H9 (cell line): ENCODE results near the gene FAM180A. TPM values are rescaled to one million over a fixed set of nuclear protein-coding genes. Genes with fewer than 3 reads are reported as not detected.

Experiments
- DNase-seq: peaks from one replicate; pipeline ENCODE4 v3.0.0-alpha.2; 2017
- H2AFZ ChIP-seq: one replicate; pipeline ENCODE4 v1.6.1; 2013; ENCODE audit warnings: mild to moderate bottlenecking, low read length, control low read depth, moderate library complexity
- H2AK5ac ChIP-seq: 2 replicates; pipeline ENCODE4 v1.6.1; 2013; ENCODE audit warnings: low read length, control low read depth, mixed read lengths; ENCODE audit not compliant: insufficient read length
- H2BK120ac ChIP-seq: one replicate; pipeline ENCODE4 v1.6.1; 2013; ENCODE audit warnings: low read depth, mild to moderate bottlenecking, low read length, control low read depth, inconsistent platforms; ENCODE audit not compliant: poor library complexity, severe bottlenecking
- H2BK12ac ChIP-seq: 2 replicates; pipeline ENCODE4 v1.6.1; 2013; ENCODE audit warnings: low read length, control low read depth, mixed read lengths, low read depth; ENCODE audit not compliant: insufficient read length
- H2BK15ac ChIP-seq: 2 replicates; pipeline ENCODE4 v1.6.1; 2013; ENCODE audit warnings: low read depth, low read length, control low read depth
- H2BK20ac ChIP-seq: one replicate; pipeline ENCODE4 v1.6.1; 2013; ENCODE audit warnings: low read depth, mild to moderate bottlenecking, low read length, control low read depth, inconsistent platforms; ENCODE audit not compliant: poor library complexity, severe bottlenecking
- H2BK5ac ChIP-seq: 2 replicates; pipeline ENCODE4 v1.6.1; 2013; ENCODE audit warnings: low read length, control low read depth, mixed read lengths; ENCODE audit not compliant: insufficient read length
- H3K14ac ChIP-seq: 2 replicates; pipeline ENCODE4 v1.6.1; 2013; ENCODE audit warnings: low read length, control low read depth; ENCODE audit not compliant: insufficient read depth
- H3K18ac ChIP-seq: 2 replicates; pipeline ENCODE4 v1.6.1; 2013; ENCODE audit warnings: low read depth, mild to moderate bottlenecking, mixed read lengths, low read length, control low read depth; ENCODE audit not compliant: insufficient read length
- H3K23ac ChIP-seq: 2 replicates; pipeline ENCODE4 v1.6.1; 2013; ENCODE audit warnings: low read length, control low read depth, mixed read lengths, low read depth; ENCODE audit not compliant: insufficient read length
- H3K23me2 ChIP-seq: 2 replicates; pipeline ENCODE4 v1.6.1; 2013; ENCODE audit warnings: low read depth, mild to moderate bottlenecking, mixed read lengths, low read length, control low read depth; ENCODE audit not compliant: insufficient read length, poor library complexity, severe bottlenecking
- H3K27ac ChIP-seq: 2 replicates; pipeline ENCODE4 v1.5.1; 2013; ENCODE audit warnings: low read length, control low read depth, mixed read lengths, low read depth; ENCODE audit not compliant: insufficient read length
- H3K27me3 ChIP-seq: 2 replicates; pipeline ENCODE4 v1.6.1; 2013; ENCODE audit warnings: low read length, control low read depth, inconsistent platforms; ENCODE audit not compliant: insufficient read depth
- H3K4ac ChIP-seq: 2 replicates; pipeline ENCODE4 v1.6.1; 2013; ENCODE audit warnings: low read depth, mild to moderate bottlenecking, control low read depth, inconsistent platforms, low read length, moderate library complexity
- H3K4me1 ChIP-seq: 2 replicates; pipeline ENCODE4 v1.6.1; 2013; ENCODE audit warnings: low read length, control low read depth, inconsistent platforms; ENCODE audit not compliant: insufficient read depth
- H3K4me2 ChIP-seq: 2 replicates; pipeline ENCODE4 v1.6.1; 2013; ENCODE audit warnings: low read length, control low read depth, mixed read lengths; ENCODE audit not compliant: insufficient read length, insufficient read depth
- H3K56ac ChIP-seq: 2 replicates; pipeline ENCODE4 v1.6.1; 2013; ENCODE audit warnings: low read depth, mild to moderate bottlenecking, mixed read lengths, low read length, control low read depth; ENCODE audit not compliant: insufficient read length
- H3K79me1 ChIP-seq: 2 replicates; pipeline ENCODE4 v1.6.1; 2013; ENCODE audit warnings: low read depth, mild to moderate bottlenecking, moderate library complexity, low read length, control low read depth, inconsistent platforms; ENCODE audit not compliant: insufficient read depth, poor library complexity, severe bottlenecking
- H3K79me2 ChIP-seq: 2 replicates; pipeline ENCODE4 v1.6.1; 2013; ENCODE audit warnings: low read length, control low read depth, inconsistent platforms; ENCODE audit not compliant: insufficient read depth
- H3K9ac ChIP-seq: 2 replicates; pipeline ENCODE4 v1.6.1; 2013; ENCODE audit warnings: low read length, control low read depth, mixed read lengths; ENCODE audit not compliant: insufficient read length; ENCODE audit errors: extremely low read depth
- H3K9me3 ChIP-seq: one replicate; pipeline ENCODE4 v1.6.1; 2013; ENCODE audit warnings: low read depth, low read length, inconsistent platforms; ENCODE audit not compliant: control insufficient read depth
- H3T11ph ChIP-seq: one replicate; pipeline ENCODE4 v1.6.1; 2013; ENCODE audit warnings: mild to moderate bottlenecking, low read length, control low read depth, inconsistent platforms
- H4K20me1 ChIP-seq: one replicate; pipeline ENCODE4 v1.6.1; 2013; ENCODE audit not compliant: control insufficient read depth, insufficient read length, insufficient read depth
- H4K5ac ChIP-seq: 2 replicates; pipeline ENCODE4 v1.6.1; 2013; ENCODE audit warnings: low read depth, mild to moderate bottlenecking, mixed read lengths, low read length, control low read depth; ENCODE audit not compliant: insufficient read length
- H4K8ac ChIP-seq: replicated peaks from 2 replicates; pipeline ENCODE4 v1.6.1; 2013; ENCODE audit warnings: low read length, control low read depth, mixed read lengths, low read depth; ENCODE audit not compliant: insufficient read length
- H4K91ac ChIP-seq: 2 replicates; pipeline ENCODE4 v1.6.1; 2013; ENCODE audit warnings: low read depth, mild to moderate bottlenecking, moderate library complexity, mixed read lengths, low read length, control low read depth; ENCODE audit not compliant: insufficient read length
- H3K27ac Mint-ChIP-seq, 3 experiments: 2 replicates in 2 of 3; 3 replicates in 1 of 3; pipeline ENCODE4 v1.8.0; 2020 to 2021; ENCODE audit warnings: mixed read lengths in 3 of 3, mild to moderate bottlenecking in 1 of 3, moderate library complexity in 1 of 3
- H3K27me3 Mint-ChIP-seq: 2 replicates; pipeline ENCODE4 v1.8.0; 2021; ENCODE audit warnings: low read depth, mild to moderate bottlenecking, moderate library complexity, mixed read lengths
- H3K36me3 Mint-ChIP-seq, 3 experiments: 2 replicates in 2 of 3; 3 replicates in 1 of 3; pipeline ENCODE4 v1.8.0; 2020 to 2021; ENCODE audit warnings: low read depth in 3 of 3, mixed read lengths in 3 of 3; ENCODE audit not compliant: insufficient read depth in 1 of 3
- H3K4me1 Mint-ChIP-seq, 2 experiments: 2 replicates each; pipeline ENCODE4 v1.8.0; 2020; ENCODE audit warnings: mixed read lengths in 2 of 2
- H3K4me3 Mint-ChIP-seq, 2 experiments: 2 replicates in 1 of 2; 3 replicates in 1 of 2; pipeline ENCODE4 v1.8.0; 2020 to 2021; ENCODE audit warnings: mild to moderate bottlenecking in 2 of 2, mixed read lengths in 2 of 2, moderate library complexity in 1 of 2
- H3K9me3 Mint-ChIP-seq, 2 experiments: 2 replicates in 1 of 2; 3 replicates in 1 of 2; pipeline ENCODE4 v1.8.0; 2020; ENCODE audit warnings: mild to moderate bottlenecking in 2 of 2, mixed read lengths in 2 of 2, moderate library complexity in 1 of 2
- WGBS: extraction: QIAGEN DNeasy Blood & Tissue Kit; methylation state at CpG from one replicate; pipeline ENCODE4 v1.1.7; 2013; ENCODE audit warnings: missing lambda C conversion rate, low lambda C conversion rate, mixed read lengths; ENCODE audit not compliant: insufficient read length; ENCODE audit errors: extremely low coverage; 5-methylcytosine and 5-hydroxymethylcytosine counted together
- total RNA-seq: library from RNA; stranded (reverse); gene quantifications from 2 replicates; pipeline ENCODE4 v1.2.1, GENCODE V29; 2021
- TF ChIP-seq, protein P1 (sequence below): fragments of 200-600 bp; sonication (generic); conservative IDR thresholded peaks from 3 replicates; pipeline ENCODE4 v1.8.0; 2021; ENCODE audit warnings: antibody characterized with exemption, mild to moderate bottlenecking

The FAM180A gene
- total RNA-seq, 1 experiment from 2014 or later: not detected

- H4K20me1 ChIP-seq: no peaks in the 10 kb centered on the region
- H3K23me2 ChIP-seq: no peaks in the 10 kb centered on the region
- no peak overlapping the region for H2BK20ac ChIP-seq
- no peak overlapping the region for H3K27ac ChIP-seq
- no peak overlapping the region for H2BK12ac ChIP-seq
- no peaks in the 10 kb centered on the region for H3K9me3 ChIP-seq
- H3K9ac ChIP-seq: no peak overlapping the region
- no peaks in the 10 kb centered on the region for H3K79me1 ChIP-seq
- Mint-ChIP-seq H3K4me1 (peaks cover 15 to 16% of the 10 kb centered on the region in 2 experiments), H3K9me3 (0 out of 5 replicates have a peak, but pooled peaks cover 0 to 3% of the 10 kb centered on the region in 2 experiments), H3K36me3 (no peaks in the 10 kb centered on the region), H3K27ac (no peak overlapping the region; a peak in 2 of 7 replicates), H3K27me3 (peaks cover 6% of the 10 kb centered on the region), H3K4me3 (no peak overlapping the region)
- no peak overlapping the region for H2BK5ac ChIP-seq
- no peak overlapping the region for H4K8ac ChIP-seq
- H3K79me2 ChIP-seq: no peaks in the 10 kb centered on the region
- H3K27me3 ChIP-seq: no peaks in the 10 kb centered on the region
- TF ChIP-seq, protein P1, sequence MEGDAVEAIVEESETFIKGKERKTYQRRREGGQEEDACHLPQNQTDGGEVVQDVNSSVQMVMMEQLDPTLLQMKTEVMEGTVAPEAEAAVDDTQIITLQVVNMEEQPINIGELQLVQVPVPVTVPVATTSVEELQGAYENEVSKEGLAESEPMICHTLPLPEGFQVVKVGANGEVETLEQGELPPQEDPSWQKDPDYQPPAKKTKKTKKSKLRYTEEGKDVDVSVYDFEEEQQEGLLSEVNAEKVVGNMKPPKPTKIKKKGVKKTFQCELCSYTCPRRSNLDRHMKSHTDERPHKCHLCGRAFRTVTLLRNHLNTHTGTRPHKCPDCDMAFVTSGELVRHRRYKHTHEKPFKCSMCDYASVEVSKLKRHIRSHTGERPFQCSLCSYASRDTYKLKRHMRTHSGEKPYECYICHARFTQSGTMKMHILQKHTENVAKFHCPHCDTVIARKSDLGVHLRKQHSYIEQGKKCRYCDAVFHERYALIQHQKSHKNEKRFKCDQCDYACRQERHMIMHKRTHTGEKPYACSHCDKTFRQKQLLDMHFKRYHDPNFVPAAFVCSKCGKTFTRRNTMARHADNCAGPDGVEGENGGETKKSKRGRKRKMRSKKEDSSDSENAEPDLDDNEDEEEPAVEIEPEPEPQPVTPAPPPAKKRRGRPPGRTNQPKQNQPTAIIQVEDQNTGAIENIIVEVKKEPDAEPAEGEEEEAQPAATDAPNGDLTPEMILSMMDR: no peak
- H3K4me1 ChIP-seq: no peaks in the 10 kb centered on the region
- no peak overlapping the region for H3K18ac ChIP-seq
- H2BK120ac ChIP-seq: no peak overlapping the region
- no peak overlapping the region for H3T11ph ChIP-seq
- no peak overlapping the region for H4K91ac ChIP-seq
- no peak overlapping the region for H2AFZ ChIP-seq
- no peak overlapping the region for H2BK15ac ChIP-seq
- H2AK5ac ChIP-seq: no peak overlapping the region
- H3K23ac ChIP-seq: no peak overlapping the region
- DNase-seq: no peak
- H3K4ac ChIP-seq: no peak overlapping the region
- no CpG with 5 or more reads among the region's 8 CpGs for WGBS
- H3K14ac ChIP-seq: no peak overlapping the region
- no peak overlapping the region for H3K4me2 ChIP-seq
- no peak overlapping the region for H4K5ac ChIP-seq
- H3K56ac ChIP-seq: no peak overlapping the region
Measured at GRCh38 chr7:135744938-135745702, 3.5 kb downstream of the FAM180A start.
